ENCODE data around the gene PDE4D. TPM values are rescaled to one million over a fixed set of nuclear protein-coding genes. Genes with fewer than 3 reads are reported as not detected.

Gene PDE4D
- total RNA-seq, 1 experiment from 2014 or later: 2.4 TPM

DNA sequence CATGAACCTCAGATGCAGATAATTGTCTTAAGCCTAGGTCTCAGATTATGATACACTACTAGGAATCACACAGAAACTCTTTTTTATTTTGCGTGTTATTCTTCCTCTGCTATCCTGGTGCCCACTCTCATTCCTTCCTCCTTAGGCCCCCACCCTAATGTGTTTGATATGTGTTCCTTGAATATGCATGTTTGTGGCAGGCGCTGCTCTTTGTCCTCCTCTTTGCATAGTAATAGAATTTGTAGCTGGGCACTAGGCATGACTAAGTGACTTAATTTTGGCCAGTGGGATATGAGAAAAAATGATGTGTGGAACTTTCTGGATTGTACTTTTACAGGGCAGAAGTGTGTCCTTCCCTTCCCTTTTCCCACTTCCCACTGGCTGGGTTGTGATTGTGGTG is 965.6 kb downstream of the PDE4D start:
- Histone ChIP-seq H3K36me3 (ENCODE audit: control insufficient read depth, insufficient read depth, low read length) (no peaks in the 10 kb centered on the region), H3K4me1 (ENCODE audit: control insufficient read depth, insufficient read depth, low read length) (no peaks in the 10 kb centered on the region), H3K4me3 (ENCODE audit: low read depth in 2 of 2, low read length in 2 of 2) (no peak overlapping the region), H3K27me3 (ENCODE audit: control insufficient read depth, insufficient read depth, low read length) (peaks cover 5% of the 10 kb centered on the region; the same call in 1 of the 2 replicates), H3K9me3 (ENCODE audit: control insufficient read depth, insufficient read depth, low read depth, low read length) (no peaks in the 10 kb centered on the region), H3K27ac (ENCODE audit: low read length) (no peak overlapping the region)
- TF ChIP-seq, protein P1, sequence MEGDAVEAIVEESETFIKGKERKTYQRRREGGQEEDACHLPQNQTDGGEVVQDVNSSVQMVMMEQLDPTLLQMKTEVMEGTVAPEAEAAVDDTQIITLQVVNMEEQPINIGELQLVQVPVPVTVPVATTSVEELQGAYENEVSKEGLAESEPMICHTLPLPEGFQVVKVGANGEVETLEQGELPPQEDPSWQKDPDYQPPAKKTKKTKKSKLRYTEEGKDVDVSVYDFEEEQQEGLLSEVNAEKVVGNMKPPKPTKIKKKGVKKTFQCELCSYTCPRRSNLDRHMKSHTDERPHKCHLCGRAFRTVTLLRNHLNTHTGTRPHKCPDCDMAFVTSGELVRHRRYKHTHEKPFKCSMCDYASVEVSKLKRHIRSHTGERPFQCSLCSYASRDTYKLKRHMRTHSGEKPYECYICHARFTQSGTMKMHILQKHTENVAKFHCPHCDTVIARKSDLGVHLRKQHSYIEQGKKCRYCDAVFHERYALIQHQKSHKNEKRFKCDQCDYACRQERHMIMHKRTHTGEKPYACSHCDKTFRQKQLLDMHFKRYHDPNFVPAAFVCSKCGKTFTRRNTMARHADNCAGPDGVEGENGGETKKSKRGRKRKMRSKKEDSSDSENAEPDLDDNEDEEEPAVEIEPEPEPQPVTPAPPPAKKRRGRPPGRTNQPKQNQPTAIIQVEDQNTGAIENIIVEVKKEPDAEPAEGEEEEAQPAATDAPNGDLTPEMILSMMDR (IDR thresholded peaks at IDR 0.05): no peak
- TF ChIP-seq, protein P2, sequence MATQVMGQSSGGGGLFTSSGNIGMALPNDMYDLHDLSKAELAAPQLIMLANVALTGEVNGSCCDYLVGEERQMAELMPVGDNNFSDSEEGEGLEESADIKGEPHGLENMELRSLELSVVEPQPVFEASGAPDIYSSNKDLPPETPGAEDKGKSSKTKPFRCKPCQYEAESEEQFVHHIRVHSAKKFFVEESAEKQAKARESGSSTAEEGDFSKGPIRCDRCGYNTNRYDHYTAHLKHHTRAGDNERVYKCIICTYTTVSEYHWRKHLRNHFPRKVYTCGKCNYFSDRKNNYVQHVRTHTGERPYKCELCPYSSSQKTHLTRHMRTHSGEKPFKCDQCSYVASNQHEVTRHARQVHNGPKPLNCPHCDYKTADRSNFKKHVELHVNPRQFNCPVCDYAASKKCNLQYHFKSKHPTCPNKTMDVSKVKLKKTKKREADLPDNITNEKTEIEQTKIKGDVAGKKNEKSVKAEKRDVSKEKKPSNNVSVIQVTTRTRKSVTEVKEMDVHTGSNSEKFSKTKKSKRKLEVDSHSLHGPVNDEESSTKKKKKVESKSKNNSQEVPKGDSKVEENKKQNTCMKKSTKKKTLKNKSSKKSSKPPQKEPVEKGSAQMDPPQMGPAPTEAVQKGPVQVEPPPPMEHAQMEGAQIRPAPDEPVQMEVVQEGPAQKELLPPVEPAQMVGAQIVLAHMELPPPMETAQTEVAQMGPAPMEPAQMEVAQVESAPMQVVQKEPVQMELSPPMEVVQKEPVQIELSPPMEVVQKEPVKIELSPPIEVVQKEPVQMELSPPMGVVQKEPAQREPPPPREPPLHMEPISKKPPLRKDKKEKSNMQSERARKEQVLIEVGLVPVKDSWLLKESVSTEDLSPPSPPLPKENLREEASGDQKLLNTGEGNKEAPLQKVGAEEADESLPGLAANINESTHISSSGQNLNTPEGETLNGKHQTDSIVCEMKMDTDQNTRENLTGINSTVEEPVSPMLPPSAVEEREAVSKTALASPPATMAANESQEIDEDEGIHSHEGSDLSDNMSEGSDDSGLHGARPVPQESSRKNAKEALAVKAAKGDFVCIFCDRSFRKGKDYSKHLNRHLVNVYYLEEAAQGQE (IDR thresholded peaks at IDR 0.05; ENCODE audit: insufficient read depth in 1 of 2, low read depth in 2 of 2, low read length in 1 of 2): no peak
- no peak for TF ChIP-seq POLR2AphosphoS5 (IDR thresholded peaks at IDR 0.05; ENCODE audit: low read depth, low read length)
- no peak for ATAC-seq
- in situ Hi-C loops (cut with HindIII; ENCODE audit: low pct_unique_long_range_greater_than_20kb, low sequenced_read_pairs): no loop called here
- DNase-seq (ENCODE audit: low read depth, low spot score): no peak
- no TSS peak for BruUV-seq (replicated peaks)
- intact Hi-C loops (cut with micrococcal nuclease; ENCODE audit: unreplicated experiment): no loop called here
- ChIA-PET POLR2A (no interaction called here), CTCF (no interaction called here)

DNA sequence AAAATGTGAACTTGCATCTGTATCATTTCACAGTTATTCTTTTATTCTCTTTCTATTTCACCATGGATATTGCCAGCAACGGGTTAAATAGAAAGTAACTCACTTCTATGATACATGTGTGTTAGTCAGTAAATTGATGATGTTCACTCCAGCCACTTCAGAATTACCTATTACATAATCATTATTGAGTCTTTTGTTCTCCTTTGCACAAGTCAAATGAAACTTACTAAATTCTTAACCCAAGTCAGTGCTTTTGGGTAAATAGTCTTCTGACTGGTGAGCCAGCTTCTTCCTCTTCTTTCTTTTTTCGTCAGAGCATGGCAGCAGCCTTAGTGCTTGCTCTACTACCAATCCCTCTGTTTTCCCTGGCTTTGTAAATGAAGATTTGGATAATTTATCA is 966.3 kb downstream of the PDE4D start:
- TF ChIP-seq SIN3A (IDR thresholded peaks at IDR 0.05; ENCODE audit: borderline replicate concordance, insufficient read depth, low read depth, low read length): no peak
- no peak for TF ChIP-seq POLR2AphosphoS5 (IDR thresholded peaks at IDR 0.05; ENCODE audit: low read depth, low read length)
- no peak for TF ChIP-seq TCF7L2 (IDR thresholded peaks at IDR 0.05; ENCODE audit: low read depth, low read length)
- TF ChIP-seq, protein P1 (IDR thresholded peaks at IDR 0.05): no peak
- TF ChIP-seq, protein P2 (IDR thresholded peaks at IDR 0.05; ENCODE audit: insufficient read depth in 1 of 2, low read depth in 2 of 2, low read length in 1 of 2): no peak
- H3K4me1 ChIP-seq (ENCODE audit: control insufficient read depth, insufficient read depth, low read length): no peaks in the 10 kb centered on the region
- in situ Hi-C loops (cut with HindIII; ENCODE audit: low pct_unique_long_range_greater_than_20kb, low sequenced_read_pairs) (no loop called here), intact Hi-C loops (cut with micrococcal nuclease; ENCODE audit: unreplicated experiment) (no loop called here)
- no TSS peak for BruUV-seq (replicated peaks)
- H3K27ac ChIP-seq (ENCODE audit: low read length): no peak overlapping the region
- H3K9me3 ChIP-seq (ENCODE audit: control insufficient read depth, insufficient read depth, low read depth, low read length): no peaks in the 10 kb centered on the region
- no peak for ATAC-seq
- no peak for DNase-seq (ENCODE audit: low read depth, low spot score)
- peaks cover 5% of the 10 kb centered on the region; the same call in 1 of the 2 replicates for H3K27me3 ChIP-seq (ENCODE audit: control insufficient read depth, insufficient read depth, low read length)
- H3K4me3 ChIP-seq (ENCODE audit: low read depth in 2 of 2, low read length in 2 of 2): no peak overlapping the region
- CTCF ChIA-PET: no interaction called here
- POLR2A ChIA-PET: no interaction called here
- H3K36me3 ChIP-seq (ENCODE audit: control insufficient read depth, insufficient read depth, low read length): no peaks in the 10 kb centered on the region
